ENCODE measurements around the gene GUCY2D. TPM values are rescaled to one million over a fixed set of nuclear protein-coding genes. Genes with fewer than 3 reads are reported as not detected.

Gene GUCY2D
- total RNA-seq, 4 donors from 2014 or later: 0.14 TPM; not detected in 3

- TF ChIP-seq CTCF (IDR thresholded peaks at IDR 0.05) (no peak), POLR2A (IDR thresholded peaks at IDR 0.05) (no peak)
- H3K4me3 ChIP-seq: no peak overlapping the region
- DNase-seq: no peak
- no peaks in the 10 kb centered on the region for H3K36me3 ChIP-seq
- intact Hi-C loops (cut with DNase I; ENCODE audit: low total_unique reads): no loop called here
- H3K27me3 ChIP-seq: no peaks in the 10 kb centered on the region
- H3K9me3 ChIP-seq: no peaks in the 10 kb centered on the region
- H3K27ac ChIP-seq: no peak overlapping the region
- peaks cover 0 to 8% of the 10 kb centered on the region in 2 donors for H3K4me1 ChIP-seq
Observed at GRCh38 chr17:8012996-8013640, 10.7 kb downstream of the GUCY2D start.

- no peaks in the 10 kb centered on the region for H3K36me3 ChIP-seq
- H3K4me3 ChIP-seq: no peak overlapping the region
- H3K9me3 ChIP-seq: no peaks in the 10 kb centered on the region
- TF ChIP-seq CTCF (IDR thresholded peaks at IDR 0.05): no peak
- no peak for TF ChIP-seq POLR2A (IDR thresholded peaks at IDR 0.05)
- intact Hi-C loops (cut with DNase I; ENCODE audit: low total_unique reads): no loop called here
- no peak for DNase-seq
- H3K27ac ChIP-seq: no peak overlapping the region
- no peaks in the 10 kb centered on the region for H3K27me3 ChIP-seq
- H3K4me1 ChIP-seq: peaks cover 0 to 8% of the 10 kb centered on the region in 2 donors
Observed at GRCh38 chr17:8013731-8014557, 11.5 kb downstream of the GUCY2D start.

GRCh38 chr17:8014558-8014850, 12.1 kb downstream of the GUCY2D start:
- intact Hi-C loops (cut with DNase I; ENCODE audit: low total_unique reads): no loop called here
- DNase-seq: no peak
- no peaks in the 10 kb centered on the region for H3K36me3 ChIP-seq
- TF ChIP-seq CTCF (IDR thresholded peaks at IDR 0.05) (no peak), POLR2A (IDR thresholded peaks at IDR 0.05) (no peak)
- no peaks in the 10 kb centered on the region for H3K27me3 ChIP-seq
- no peak overlapping the region for H3K27ac ChIP-seq
- peaks cover 0 to 8% of the 10 kb centered on the region in 2 donors for H3K4me1 ChIP-seq
- H3K9me3 ChIP-seq: no peaks in the 10 kb centered on the region
- H3K4me3 ChIP-seq: no peak overlapping the region

- no peak for DNase-seq
- H3K27me3 ChIP-seq: no peaks in the 10 kb centered on the region
- H3K36me3 ChIP-seq: no peaks in the 10 kb centered on the region
- peaks cover 0 to 8% of the 10 kb centered on the region in 2 donors for H3K4me1 ChIP-seq
- intact Hi-C loops (cut with DNase I; ENCODE audit: low total_unique reads): no loop called here
- H3K4me3 ChIP-seq: no peak overlapping the region
- H3K27ac ChIP-seq: no peak overlapping the region
- no peaks in the 10 kb centered on the region for H3K9me3 ChIP-seq
- TF ChIP-seq CTCF (IDR thresholded peaks at IDR 0.05): no peak
- no peak for TF ChIP-seq POLR2A (IDR thresholded peaks at IDR 0.05)
Observed at GRCh38 chr17:8015236-8015956, 13.0 kb downstream of the GUCY2D start.
